ENCODE results near the gene OSGIN1.

OSGIN1 gene

DNA sequence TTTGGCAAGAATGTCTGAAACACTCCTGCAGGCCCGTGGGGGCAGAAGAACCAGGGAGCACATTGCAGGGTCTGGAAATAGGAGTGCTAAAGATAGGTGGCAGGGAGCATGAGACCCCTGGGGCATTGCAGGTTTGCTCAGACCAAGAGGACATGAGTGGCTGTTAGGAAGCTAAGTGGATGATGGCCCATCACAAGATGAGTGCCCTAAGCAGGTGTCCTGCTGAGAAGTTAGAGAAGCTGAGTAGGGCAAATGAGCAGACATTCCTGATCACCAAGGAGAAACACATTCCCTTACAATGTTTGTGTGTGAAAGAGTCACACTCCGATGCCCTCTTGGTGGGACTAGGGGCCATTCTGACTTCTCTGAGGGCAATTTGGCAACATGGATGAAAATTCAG, 44.2 kb upstream of the OSGIN1 start:
- TF ChIP-seq, protein P1, sequence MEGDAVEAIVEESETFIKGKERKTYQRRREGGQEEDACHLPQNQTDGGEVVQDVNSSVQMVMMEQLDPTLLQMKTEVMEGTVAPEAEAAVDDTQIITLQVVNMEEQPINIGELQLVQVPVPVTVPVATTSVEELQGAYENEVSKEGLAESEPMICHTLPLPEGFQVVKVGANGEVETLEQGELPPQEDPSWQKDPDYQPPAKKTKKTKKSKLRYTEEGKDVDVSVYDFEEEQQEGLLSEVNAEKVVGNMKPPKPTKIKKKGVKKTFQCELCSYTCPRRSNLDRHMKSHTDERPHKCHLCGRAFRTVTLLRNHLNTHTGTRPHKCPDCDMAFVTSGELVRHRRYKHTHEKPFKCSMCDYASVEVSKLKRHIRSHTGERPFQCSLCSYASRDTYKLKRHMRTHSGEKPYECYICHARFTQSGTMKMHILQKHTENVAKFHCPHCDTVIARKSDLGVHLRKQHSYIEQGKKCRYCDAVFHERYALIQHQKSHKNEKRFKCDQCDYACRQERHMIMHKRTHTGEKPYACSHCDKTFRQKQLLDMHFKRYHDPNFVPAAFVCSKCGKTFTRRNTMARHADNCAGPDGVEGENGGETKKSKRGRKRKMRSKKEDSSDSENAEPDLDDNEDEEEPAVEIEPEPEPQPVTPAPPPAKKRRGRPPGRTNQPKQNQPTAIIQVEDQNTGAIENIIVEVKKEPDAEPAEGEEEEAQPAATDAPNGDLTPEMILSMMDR (IDR thresholded peaks at IDR 0.05; ENCODE audit: borderline replicate concordance, control extremely low read depth, extremely low read depth, insufficient read depth, missing control alignments) = no peak
- DNase-seq (ENCODE audit: low spot score) = no peak
- in situ Hi-C loops (cut with MboI; ENCODE audit: low sequenced_read_pairs, unreplicated experiment) = no loop called here

DNA sequence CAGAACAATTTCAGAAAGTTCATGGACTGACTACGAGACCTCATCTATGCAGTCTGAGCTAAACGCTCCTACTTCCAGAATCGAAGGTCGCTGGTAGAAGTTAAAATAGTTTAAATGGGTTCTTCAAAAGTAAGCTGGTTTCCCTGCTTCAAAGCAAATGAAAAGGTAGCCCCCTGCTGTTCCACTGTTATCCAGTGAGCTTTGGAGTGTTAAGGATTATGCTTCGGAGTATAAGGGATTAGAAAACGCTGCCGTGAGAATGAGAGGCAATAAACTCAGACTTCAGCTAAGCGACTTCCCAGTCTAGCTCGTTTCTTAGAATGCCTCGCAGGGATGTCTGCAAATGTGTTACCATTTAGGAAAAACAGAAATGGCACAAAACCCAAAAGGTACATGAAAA, 41.8 kb upstream of the OSGIN1 start:
- TF ChIP-seq, protein P1 (IDR thresholded peaks at IDR 0.05; ENCODE audit: borderline replicate concordance, control extremely low read depth, extremely low read depth, insufficient read depth, missing control alignments) = no peak
- DNase-seq (ENCODE audit: low spot score) = no peak
- in situ Hi-C loops (cut with MboI; ENCODE audit: low sequenced_read_pairs, unreplicated experiment) = no loop called here

DNA sequence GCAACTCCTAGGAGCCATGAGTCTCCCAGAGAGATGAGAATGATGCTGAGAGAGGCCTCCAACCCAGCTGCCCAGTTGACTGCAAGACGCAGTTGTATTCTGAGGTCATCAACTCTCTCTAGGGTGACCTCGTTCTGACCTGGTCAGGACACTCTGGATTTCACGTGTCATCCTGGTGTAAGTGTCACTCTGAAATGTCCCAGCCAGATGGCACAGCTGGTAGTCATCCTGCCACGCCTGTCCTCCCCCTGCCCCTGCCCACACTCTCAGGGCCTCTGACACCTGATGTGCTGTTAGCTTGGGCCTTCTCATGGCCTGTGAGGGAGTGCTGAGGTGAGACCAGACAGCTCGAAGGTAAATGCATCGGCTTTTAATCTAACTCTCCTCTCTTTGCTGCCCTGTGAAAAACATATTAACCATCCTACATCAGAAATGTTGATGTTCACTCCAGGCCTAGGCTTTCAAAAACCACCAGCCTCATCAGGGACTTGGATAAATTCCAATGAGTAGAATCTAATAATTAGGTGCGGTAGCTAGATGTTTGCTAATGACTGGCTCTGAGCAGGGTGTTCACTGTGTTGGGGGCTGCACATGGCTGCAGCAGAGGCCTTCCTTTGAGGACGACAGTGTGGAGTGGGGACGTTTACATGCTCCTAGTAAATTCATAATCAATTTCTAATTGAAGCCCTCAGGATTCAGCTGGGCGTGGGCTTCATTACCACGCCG, 40.4 kb upstream of the OSGIN1 start:
- in situ Hi-C loops (cut with MboI; ENCODE audit: low sequenced_read_pairs, unreplicated experiment) = no loop called here
- peak; percentile 18 for DNase-seq (ENCODE audit: low spot score)
- TF ChIP-seq, protein P1 (IDR thresholded peaks at IDR 0.05; ENCODE audit: borderline replicate concordance, control extremely low read depth, extremely low read depth, insufficient read depth, missing control alignments) = no peak

DNA sequence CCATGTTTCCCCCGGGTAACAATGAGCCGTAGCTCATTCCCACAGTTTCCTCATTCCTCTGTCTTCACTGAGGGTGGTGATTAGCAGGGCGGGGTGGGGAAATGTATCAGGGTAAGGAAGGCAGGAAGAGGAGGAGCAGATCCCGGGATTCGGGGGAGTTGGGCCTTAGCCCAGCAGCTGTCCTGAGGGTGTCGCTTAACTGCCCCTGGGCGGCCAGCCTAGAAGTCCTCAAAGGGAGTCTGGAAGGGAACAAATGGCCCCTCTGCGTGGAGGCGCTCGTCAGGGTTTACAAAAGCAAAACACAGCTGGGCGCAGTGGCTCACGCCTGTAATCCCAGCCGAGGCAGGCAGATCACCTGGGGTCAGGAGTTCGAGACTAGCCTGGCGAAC, 39.8 kb upstream of the OSGIN1 start:
- in situ Hi-C loops (cut with MboI; ENCODE audit: low sequenced_read_pairs, unreplicated experiment) = no loop called here
- TF ChIP-seq, protein P1 (IDR thresholded peaks at IDR 0.05; ENCODE audit: borderline replicate concordance, control extremely low read depth, extremely low read depth, insufficient read depth, missing control alignments) = no peak

DNA sequence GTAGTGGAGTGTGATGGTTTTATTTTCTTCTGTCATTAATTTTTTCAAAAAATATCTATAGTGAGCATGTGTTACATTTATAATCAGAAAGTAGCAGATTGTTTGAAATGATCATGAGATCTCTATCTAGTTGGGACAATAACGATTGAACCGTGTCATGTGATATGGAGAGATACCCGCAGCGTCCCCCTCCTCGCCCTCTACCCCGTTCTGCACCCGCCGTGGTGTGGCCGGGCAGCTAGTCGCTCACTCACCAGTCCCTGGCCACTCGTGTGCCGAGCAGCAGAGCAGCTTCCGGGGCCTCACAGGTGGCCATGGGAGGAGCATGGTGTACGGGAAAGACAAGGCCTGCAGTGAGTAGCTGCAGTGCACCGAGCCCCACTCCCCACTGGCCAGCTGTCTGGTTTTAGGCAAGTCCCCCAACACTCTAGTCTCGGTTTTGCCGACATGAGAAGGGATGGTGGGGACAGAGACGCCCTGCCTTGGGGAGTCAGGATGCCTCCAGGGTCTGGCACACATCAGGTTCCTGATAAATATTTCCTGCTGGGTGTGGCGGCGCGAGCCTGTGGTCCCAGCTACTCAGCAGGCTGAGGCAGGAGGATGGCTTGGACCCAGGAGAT, 38.8 kb upstream of the OSGIN1 start:
- TF ChIP-seq, protein P1 (IDR thresholded peaks at IDR 0.05; ENCODE audit: borderline replicate concordance, control extremely low read depth, extremely low read depth, insufficient read depth, missing control alignments) = no peak
- peak; percentile 21 for DNase-seq (ENCODE audit: low spot score)
- in situ Hi-C loops (cut with MboI; ENCODE audit: low sequenced_read_pairs, unreplicated experiment) = no loop called here

More for the DNA sequence above, 39.8 kb upstream of the OSGIN1 start:
- no peak for DNase-seq (ENCODE audit: low spot score)

DNA sequence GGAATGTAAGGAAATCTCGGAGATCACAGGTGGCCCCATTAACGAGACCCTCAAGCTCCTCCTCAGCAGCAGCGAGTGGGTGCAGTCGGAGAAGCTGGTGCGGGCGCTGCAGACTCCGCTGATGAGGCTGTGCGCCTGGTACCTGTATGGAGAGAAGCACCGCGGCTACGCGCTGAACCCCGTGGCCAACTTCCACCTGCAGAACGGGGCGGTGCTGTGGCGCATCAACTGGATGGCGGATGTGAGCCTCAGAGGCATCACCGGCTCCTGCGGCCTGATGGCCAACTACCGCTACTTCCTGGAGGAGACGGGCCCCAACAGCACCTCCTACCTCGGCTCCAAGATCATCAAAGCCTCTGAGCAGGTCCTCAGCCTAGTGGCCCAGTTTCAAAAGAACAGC, 38.0 kb upstream of the OSGIN1 start:
- TF ChIP-seq, protein P1 (IDR thresholded peaks at IDR 0.05; ENCODE audit: borderline replicate concordance, control extremely low read depth, extremely low read depth, insufficient read depth, missing control alignments) = no peak
- in situ Hi-C loops (cut with MboI; ENCODE audit: low sequenced_read_pairs, unreplicated experiment) = no loop called here
- DNase-seq (ENCODE audit: low spot score) = peak; percentile 19

Measured in GM13976 (cell line).